Suppressor macrophage treated with lipopolysaccharide for 4 hours (primary cell): Measurements from ENCODE around the gene FNIP1.
"Not testable (repeated sequence)": the region's sequence is repeated elsewhere in the genome, so short reads cannot be mapped to it uniquely, and the experiment has no call there.

Experiments
- DNase-seq: peaks from one replicate; pipeline ENCODE4 v3.0.0-alpha.2; 2020

The FNIP1 gene

GRCh38 chr5:131749723-131750470, 46.9 kb downstream of the FNIP1 start:
- DNase-seq, result no peak

- DNase-seq, result peak; percentile 28
These were observed 47.7 kb downstream of the FNIP1 start for GRCh38 chr5:131749138-131749537.

DNA sequence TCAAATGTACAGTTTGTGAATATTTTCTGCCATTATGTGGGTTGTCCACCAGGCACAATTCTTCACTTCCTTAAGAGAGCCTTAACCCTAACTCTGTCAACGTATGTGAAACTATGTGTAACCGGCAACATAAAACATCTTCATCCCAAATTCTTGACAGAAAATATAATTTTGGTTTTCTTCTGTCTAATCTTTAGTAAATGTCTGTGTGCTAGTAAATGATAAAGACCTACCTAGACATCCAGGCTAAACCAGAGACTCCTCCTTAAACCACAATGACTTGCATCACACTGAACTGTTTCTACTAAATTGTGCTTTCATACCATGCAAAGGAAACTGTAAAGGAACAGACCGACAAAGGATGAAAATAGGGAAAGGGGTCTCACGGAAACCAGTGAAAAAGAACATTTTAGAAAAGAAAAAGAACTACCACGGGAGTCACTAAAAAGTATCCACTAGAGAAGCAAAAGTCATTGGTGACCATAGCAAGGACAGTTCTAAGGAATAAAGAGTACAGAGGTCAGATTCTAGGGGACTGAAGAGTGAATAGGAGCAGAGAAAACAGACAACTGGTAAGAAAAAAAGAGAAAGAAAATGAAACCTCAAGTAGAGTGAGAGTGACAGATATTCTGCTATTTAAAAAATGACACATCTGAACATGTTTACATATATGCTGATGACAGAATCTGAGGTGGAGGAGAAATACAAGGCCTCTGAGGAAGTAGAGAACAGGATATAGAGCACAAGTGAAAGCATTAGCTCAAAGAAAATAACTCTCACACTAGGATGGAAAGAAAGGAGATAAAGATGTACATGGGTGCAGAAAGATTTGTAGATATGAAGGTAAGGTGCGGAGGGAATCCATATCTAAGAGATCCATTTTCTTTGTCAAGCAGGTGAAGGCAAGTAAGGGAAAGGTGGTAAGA, 49.4 kb downstream of the FNIP1 start:
- DNase-seq, result peak; percentile 67

DNA sequence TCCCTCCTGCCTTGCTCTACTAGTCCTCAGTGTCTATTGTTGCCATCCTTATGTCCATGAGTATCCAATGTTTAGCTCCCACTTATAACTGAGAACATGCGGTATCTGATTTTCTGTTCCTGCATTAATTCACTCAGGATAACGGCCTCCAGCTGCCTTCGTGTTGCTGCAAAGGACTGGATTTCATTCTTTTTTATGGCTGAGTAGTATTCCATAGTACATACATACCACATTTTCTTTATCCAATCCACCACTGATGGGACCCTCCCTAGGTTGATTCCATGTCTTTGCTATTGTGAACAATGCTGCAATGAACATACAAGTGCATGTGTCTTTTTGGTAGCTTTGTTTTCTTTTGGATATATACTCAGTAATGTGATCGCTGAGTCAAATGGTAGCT, 50.4 kb downstream of the FNIP1 start:
- DNase-seq, result no peak

- no peak for DNase-seq
These were observed 51.1 kb downstream of the FNIP1 start for GRCh38 chr5:131745703-131746102.

- DNase-seq, result no peak
These were observed 51.7 kb downstream of the FNIP1 start for GRCh38 chr5:131745155-131745554.

DNA sequence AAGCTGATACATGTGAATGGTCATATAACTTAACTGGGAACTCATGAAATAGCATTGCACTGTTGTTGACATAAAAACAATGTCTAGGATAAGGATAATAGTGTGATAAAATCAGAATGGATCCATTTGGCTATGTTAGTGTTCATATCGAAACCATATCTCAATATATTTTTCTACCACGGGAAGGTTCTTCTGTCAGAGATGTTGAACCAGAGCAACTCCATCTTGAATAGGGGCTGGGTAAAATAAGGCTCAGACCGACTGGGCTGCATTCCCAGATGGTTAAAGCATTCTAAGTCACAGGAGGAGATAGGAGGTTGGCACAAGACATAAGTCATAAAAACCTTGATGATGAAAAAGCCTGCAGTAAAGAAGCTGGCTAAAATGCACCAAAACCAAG, 56.3 kb downstream of the FNIP1 start:
- no peak for DNase-seq

DNA sequence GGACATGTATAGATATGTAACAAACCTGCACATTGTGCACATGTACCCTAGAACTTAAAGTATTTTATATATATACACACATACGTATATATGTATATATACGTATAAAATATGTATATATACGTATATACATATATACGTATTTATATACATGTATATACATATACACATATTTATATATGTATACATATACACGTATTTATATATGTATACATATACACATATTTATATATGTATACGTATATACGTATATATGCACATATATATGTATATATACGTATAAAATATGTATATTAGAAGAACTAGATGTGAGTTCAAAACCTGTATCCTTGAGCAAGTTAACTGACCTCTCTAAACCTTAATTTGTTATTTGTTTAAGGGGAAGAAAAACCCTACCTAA, 61.4 kb downstream of the FNIP1 start:
- DNase-seq, result no peak

- not testable (repeated sequence) for DNase-seq
These were observed 61.9 kb downstream of the FNIP1 start for GRCh38 chr5:131734939-131735338.

- not testable (repeated sequence) for DNase-seq
These were observed 67.5 kb downstream of the FNIP1 start for GRCh38 chr5:131729292-131729691.

DNA sequence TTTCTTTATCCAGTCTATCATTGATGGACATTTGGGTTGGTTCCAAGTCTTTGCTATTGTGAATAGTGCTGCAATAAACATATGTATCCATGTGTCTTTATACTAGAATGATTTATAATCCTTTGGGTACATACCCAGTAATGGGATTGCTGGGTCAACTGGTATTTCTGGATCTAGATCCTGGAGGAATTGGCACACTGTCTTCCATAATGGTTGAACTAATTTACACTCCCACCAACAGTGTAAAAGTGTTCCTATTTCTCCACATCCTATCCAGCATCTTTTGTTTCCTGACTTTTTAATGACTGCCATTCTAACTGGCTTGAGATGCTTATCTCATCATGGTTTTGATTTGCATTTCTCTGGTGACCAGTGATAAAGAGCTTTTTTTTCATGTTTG, 72.7 kb downstream of the FNIP1 start:
- not testable (repeated sequence) for DNase-seq

GRCh38 chr5:131720714-131721113, 76.1 kb downstream of the FNIP1 start:
- no peak for DNase-seq

DNA sequence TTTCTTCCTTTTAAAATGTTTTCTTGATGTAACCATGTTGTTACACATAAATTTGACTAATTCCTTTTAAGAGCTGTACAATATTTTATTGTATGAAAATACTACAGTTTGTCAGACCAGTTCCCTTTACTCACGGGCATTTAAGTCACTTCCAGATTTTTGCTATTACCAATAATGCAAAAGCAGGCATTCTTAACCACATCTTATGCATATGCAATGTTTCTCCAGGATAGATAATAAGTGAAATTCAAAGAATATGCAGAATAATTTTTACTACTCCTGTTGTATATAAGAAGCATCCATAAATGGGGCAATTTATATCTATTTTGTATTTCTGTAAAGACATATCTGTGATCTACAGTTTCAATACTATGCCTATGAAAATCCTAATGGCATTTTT, 77.3 kb downstream of the FNIP1 start:
- no peak for DNase-seq

GRCh38 chr5:131718487-131719014, 78.3 kb downstream of the FNIP1 start:
- no peak for DNase-seq

DNA sequence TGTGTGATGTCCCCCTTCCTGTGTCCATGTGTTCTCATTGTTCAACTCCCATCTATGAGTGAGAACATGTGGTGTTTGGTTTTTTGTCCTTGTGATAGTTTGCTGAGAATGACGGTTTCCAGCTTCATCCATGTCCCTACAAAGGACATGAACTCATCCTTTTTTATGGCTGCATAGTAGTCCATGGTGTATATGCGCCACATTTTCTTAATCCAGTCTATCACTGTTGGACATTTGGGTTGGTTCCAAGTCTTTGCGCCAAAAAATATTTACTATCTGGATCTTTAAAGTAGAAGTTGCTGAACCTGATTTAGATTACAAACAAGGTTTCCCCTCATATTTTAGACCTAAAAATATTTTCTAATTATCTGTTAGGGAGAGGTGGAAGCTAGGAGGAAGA, 79.7 kb downstream of the FNIP1 start:
- DNase-seq, result not testable (repeated sequence)

DNA sequence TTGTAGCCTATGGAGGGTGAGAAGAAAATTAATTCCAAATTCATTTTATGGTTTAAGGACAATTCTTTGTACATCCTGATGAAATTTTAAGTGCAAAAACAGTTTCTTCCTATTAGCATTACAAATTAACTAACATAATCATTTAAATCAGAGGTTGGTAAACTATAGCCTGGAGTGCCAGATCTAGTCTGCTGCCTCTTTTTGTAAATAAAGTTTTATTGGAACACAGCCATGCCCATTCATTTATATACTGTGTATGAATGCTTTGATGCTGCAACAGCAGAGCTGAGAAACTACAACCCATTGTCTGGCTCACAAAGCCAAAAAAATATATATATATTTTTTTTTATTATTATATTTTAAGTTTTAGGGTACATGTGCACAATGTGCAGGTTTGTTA, 80.2 kb downstream of the FNIP1 start:
- DNase-seq, result no peak

DNA sequence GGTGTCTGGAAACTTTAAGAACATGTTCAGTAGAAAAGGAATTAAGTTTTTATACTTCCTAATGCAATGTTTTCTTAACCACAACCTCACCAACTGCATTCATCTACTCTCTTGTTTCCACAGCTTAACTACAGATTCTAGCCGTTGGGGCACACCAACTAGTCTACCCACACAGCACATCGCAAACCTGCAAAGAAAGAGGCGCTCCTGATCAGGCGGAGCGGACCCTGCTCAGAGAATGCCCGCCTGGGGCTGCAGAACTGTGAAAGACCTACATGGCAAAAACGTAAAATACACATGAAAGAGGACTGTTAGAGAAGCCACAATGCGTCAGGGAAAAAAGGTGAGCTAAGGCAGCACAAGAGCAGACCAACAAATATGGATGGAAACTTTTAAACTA, 86.4 kb downstream of the FNIP1 start:
- no peak for DNase-seq

DNA sequence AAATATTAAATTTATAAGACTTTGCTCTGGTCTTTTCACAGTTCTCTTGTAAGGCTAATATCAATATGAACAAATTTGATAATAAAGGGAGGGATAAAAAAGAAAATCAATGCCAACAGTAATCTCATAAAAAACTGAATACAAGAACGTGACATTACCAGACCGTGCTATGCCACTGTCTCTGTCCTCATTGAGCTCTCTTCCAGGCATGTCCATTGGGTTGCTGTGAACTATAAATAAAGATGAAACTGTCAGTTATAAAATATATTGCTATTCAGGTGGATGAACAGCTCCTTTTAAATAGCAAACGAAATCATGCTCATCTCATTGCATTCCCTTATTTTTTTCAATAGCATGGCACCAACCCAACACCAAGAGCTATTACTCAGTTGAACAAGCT, 87.8 kb downstream of the FNIP1 start:
- DNase-seq, result no peak

GRCh38 chr5:131706281-131706680, 90.5 kb downstream of the FNIP1 start:
- DNase-seq, result peak; percentile 72

- no peak for DNase-seq
These were observed 101.9 kb downstream of the FNIP1 start for GRCh38 chr5:131694926-131695325.

DNA sequence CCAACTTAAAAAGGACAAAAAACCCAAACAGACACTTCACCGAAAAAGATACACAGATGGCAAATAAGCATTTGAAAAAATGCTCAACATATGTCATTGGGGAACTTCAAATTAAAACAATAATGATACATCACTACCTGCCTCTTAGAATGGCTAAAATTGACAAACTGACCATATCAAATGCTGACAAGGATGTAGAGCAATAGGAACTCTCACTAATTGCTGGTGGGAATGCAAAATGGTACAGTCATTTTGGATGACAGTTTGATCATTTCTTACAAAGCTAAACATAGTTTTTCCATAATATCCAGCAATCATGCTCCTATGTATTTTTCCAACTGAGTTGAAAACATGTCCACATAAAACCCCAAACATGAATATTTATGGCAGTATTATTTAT, 102.9 kb downstream of the FNIP1 start:
- DNase-seq, result no peak

DNA sequence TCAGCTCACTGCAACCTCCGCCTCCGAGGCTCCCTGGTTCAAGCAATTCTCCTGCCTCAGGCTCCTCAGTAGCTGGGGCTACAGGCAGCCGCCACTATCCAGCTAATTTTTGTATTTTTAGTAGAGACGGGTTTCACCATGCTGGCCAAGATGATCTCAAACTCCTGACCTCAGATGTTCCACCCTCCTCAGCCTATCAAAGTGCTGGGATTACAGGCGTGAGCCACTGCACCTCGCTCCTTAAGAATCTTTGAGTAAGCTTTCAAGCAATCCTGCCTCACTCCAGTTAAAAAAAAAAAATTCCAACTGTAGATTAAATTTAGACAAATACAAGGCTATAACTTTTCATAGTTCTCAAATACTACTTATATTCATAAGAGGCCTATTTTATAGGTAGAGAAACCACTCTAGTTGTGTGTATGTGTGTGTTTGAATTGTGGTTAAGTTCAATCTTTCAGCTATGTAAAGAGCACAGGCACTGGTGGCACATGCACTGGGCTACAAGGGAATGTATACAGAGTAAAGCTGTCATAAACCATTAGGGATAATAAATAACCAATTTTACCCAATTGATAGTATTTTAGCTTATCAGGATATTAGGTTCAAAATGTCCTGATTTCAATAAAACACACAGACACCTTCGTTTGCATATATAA, 111.2 kb downstream of the FNIP1 start:
- no peak for DNase-seq

DNA sequence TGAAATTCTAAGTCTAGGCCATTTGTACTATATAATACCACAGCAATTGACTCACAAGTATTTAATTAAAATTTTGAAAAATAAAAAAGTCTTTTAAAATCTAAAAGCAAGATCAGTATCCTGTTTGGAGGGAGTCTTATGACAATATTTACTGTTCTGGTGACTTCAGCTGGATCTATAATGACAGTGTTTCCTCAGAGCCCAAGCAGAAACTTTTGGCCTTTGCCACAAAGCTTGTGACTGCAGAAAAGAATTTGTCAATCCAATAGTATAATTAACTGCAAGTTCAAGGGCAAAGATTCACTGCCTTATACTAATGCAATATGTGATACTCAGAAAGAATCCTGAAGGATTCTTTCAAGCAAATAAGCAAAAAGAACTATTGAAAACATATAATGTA, 112.2 kb downstream of the FNIP1 start:
- DNase-seq, result no peak
